GM21526 (cell line): ENCODE data around the gene CCNJL.
"Not testable (repeated sequence)": the region's sequence is repeated elsewhere in the genome, so short reads cannot be mapped to it uniquely, and the experiment has no call there.

Experiments
- ATAC-seq: cut with Tn5 transposase; IDR thresholded peaks from one replicate; pipeline ENCODE4 v1.9.1; 2021; ENCODE audit warnings: moderate library complexity; ENCODE audit not compliant: unreplicated experiment, low FRiP score

Gene CCNJL

GRCh38 chr5:160266752-160267345, 45.5 kb downstream of the CCNJL start:
- no peak for ATAC-seq

GRCh38 chr5:160266044-160266443, 46.3 kb downstream of the CCNJL start:
- no peak for ATAC-seq

GRCh38 chr5:160263326-160263855, 49.0 kb downstream of the CCNJL start:
- ATAC-seq = no peak

GRCh38 chr5:160262151-160263074, 50.0 kb downstream of the CCNJL start:
- no peak for ATAC-seq

GRCh38 chr5:160260881-160261815, 51.2 kb downstream of the CCNJL start:
- peak; percentile 51 for ATAC-seq

GRCh38 chr5:160260006-160260775, 52.2 kb downstream of the CCNJL start:
- ATAC-seq = no peak

GRCh38 chr5:160259341-160259740, 53.0 kb downstream of the CCNJL start:
- no peak for ATAC-seq

GRCh38 chr5:160254706-160255105, 57.7 kb downstream of the CCNJL start:
- no peak for ATAC-seq

GRCh38 chr5:160253441-160253840, 58.9 kb downstream of the CCNJL start:
- no peak for ATAC-seq

- no peak for ATAC-seq
These were observed 59.4 kb downstream of the CCNJL start for GRCh38 chr5:160252916-160253315.

GRCh38 chr5:160251406-160252155, 60.8 kb downstream of the CCNJL start:
- ATAC-seq = no peak

GRCh38 chr5:160250826-160251225, 61.5 kb downstream of the CCNJL start:
- ATAC-seq = no peak

- no peak for ATAC-seq
These were observed 62.1 kb downstream of the CCNJL start for GRCh38 chr5:160250226-160250625.

GRCh38 chr5:160249570-160249969, 62.8 kb downstream of the CCNJL start:
- ATAC-seq = not testable (repeated sequence)

- no peak for ATAC-seq
These were observed 66.8 kb downstream of the CCNJL start for GRCh38 chr5:160245506-160246086.

- ATAC-seq = no peak
These were observed 70.2 kb downstream of the CCNJL start for GRCh38 chr5:160242145-160242544.

- no peak for ATAC-seq
These were observed 72.0 kb downstream of the CCNJL start for GRCh38 chr5:160240350-160240749.

GRCh38 chr5:160237571-160238093, 74.7 kb downstream of the CCNJL start:
- ATAC-seq = no peak

- no peak for ATAC-seq
These were observed 76.6 kb downstream of the CCNJL start for GRCh38 chr5:160235731-160236130.
